GM12872 (cell line): ENCODE data around the gene PAQR5.

Experiments
- TF ChIP-seq, protein P1 (sequence below): IDR thresholded peaks from 3 replicates; pipeline ENCODE4 v1.5.1; 2011; ENCODE audit warnings: low read depth, mild to moderate bottlenecking, low read length, moderate library complexity; ENCODE audit not compliant: insufficient read depth

The PAQR5 gene

GRCh38 chr15:69340243-69340900 is 41.7 kb downstream of the PAQR5 start:
- TF ChIP-seq, protein P1, sequence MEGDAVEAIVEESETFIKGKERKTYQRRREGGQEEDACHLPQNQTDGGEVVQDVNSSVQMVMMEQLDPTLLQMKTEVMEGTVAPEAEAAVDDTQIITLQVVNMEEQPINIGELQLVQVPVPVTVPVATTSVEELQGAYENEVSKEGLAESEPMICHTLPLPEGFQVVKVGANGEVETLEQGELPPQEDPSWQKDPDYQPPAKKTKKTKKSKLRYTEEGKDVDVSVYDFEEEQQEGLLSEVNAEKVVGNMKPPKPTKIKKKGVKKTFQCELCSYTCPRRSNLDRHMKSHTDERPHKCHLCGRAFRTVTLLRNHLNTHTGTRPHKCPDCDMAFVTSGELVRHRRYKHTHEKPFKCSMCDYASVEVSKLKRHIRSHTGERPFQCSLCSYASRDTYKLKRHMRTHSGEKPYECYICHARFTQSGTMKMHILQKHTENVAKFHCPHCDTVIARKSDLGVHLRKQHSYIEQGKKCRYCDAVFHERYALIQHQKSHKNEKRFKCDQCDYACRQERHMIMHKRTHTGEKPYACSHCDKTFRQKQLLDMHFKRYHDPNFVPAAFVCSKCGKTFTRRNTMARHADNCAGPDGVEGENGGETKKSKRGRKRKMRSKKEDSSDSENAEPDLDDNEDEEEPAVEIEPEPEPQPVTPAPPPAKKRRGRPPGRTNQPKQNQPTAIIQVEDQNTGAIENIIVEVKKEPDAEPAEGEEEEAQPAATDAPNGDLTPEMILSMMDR: no peak

GRCh38 chr15:69341356-69341755 is 42.6 kb downstream of the PAQR5 start:
- TF ChIP-seq, protein P1: no peak

- TF ChIP-seq, protein P1: no peak
Measured at GRCh38 chr15:69342460-69343076, 43.9 kb downstream of the PAQR5 start.

DNA sequence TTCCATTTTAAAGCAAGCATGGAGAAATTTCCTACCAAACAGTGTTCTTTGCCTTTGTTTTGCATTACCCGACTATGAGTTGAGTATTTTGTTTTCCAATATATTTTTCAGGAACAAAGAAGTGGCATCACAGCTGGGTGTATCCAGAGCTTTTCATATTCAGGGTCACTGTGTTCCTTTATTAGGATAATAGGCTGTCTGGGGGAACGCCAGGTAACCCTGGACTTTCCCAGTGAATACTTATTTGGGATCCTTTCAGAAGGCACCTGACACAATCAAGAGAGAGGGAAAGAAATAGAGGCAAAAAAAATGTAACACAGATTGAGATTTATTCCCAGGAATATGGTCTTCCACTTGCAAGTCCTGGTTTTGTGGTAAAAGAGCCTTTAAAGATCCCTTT is 44.4 kb downstream of the PAQR5 start:
- TF ChIP-seq, protein P1: no peak

- TF ChIP-seq, protein P1: no peak
Measured at GRCh38 chr15:69344238-69344637, 45.5 kb downstream of the PAQR5 start.

DNA sequence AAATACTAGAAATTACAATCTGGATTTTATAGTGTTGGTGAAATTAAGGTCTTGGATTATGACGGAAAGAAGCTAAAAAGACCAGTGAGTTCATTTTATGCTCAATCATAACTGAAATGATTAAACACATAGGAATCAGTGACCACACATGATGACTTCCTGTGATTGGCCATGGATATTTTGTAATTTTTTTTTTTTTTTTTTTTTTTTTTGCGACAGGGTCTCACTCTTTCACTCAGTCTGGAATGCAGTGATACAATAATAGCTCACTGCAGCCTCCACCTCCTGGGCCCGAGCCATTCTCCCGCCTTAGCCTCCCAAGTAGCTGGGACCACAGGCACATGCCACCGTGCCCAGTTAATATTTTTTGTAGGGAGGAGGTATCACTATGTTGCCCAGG is 47.4 kb downstream of the PAQR5 start:
- TF ChIP-seq, protein P1: no peak

DNA sequence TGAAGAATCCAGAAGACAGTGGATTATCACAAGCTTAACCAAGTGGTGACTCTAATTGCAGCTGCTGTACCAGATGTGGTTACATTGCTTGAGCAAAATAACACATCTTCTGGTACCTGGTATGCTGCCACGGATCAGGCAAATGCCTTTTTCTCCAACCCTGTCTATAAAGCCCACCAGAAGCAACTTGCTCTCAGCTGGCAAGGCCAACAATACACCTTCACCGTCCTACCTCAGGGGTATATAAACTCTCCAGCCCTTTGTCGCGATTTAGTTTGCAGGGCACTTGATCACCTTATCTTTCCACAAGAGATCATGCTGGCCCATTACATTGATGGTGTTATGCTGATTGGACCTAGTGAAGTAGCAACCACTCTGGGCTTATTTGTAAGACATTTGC is 52.6 kb downstream of the PAQR5 start:
- TF ChIP-seq, protein P1: no peak
